ENCODE measurements around the gene EPS8.

The EPS8 gene

GRCh38 chr12:15599266-15600037, 189.7 kb downstream of the EPS8 start:
- TF ChIP-seq GATA3 (IDR thresholded peaks at IDR 0.05; ENCODE audit: low read depth, low read length), result no peak
- no peak for TF ChIP-seq GATA2 (IDR thresholded peaks at IDR 0.05; ENCODE audit: low read depth, low read length)

- TF ChIP-seq GATA3 (IDR thresholded peaks at IDR 0.05; ENCODE audit: low read depth, low read length) (no peak), GATA2 (IDR thresholded peaks at IDR 0.05; ENCODE audit: low read depth, low read length) (no peak)
Observed at GRCh38 chr12:15597125-15597830, 191.9 kb downstream of the EPS8 start.

GRCh38 chr12:15596174-15596573, 193.0 kb downstream of the EPS8 start:
- TF ChIP-seq GATA3 (IDR thresholded peaks at IDR 0.05; ENCODE audit: low read depth, low read length) (no peak), GATA2 (IDR thresholded peaks at IDR 0.05; ENCODE audit: low read depth, low read length) (no peak)

- TF ChIP-seq GATA3 (IDR thresholded peaks at IDR 0.05; ENCODE audit: low read depth, low read length), result no peak
- TF ChIP-seq GATA2 (IDR thresholded peaks at IDR 0.05; ENCODE audit: low read depth, low read length), result no peak
Observed at GRCh38 chr12:15592934-15593333, 196.3 kb downstream of the EPS8 start.

DNA sequence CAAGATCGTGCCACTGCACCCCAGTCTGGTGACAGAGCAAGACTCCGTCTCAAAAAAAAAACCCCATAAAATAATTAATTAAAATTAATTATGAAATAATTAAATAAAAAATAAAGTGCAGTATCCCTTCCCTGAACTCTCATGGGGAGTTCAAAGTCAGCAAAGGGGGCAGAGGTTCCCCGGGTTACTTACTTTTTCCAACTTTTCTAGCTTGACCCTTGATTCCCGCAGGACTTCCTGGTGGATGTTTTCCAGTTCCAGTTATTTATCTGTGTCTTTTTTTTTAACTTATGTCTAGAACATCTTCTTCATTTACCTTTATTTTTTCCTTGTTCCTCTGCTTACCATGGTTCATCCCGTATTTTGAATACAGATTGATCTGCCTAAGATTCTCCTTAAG, 197.4 kb downstream of the EPS8 start:
- TF ChIP-seq GATA2 (IDR thresholded peaks at IDR 0.05; ENCODE audit: low read depth, low read length) (no peak), GATA3 (IDR thresholded peaks at IDR 0.05; ENCODE audit: low read depth, low read length) (no peak)

GRCh38 chr12:15590180-15590826, 198.9 kb downstream of the EPS8 start:
- TF ChIP-seq GATA2 (IDR thresholded peaks at IDR 0.05; ENCODE audit: low read depth, low read length) (no peak), GATA3 (IDR thresholded peaks at IDR 0.05; ENCODE audit: low read depth, low read length) (no peak)

GRCh38 chr12:15589328-15590032, 199.7 kb downstream of the EPS8 start:
- TF ChIP-seq GATA2 (IDR thresholded peaks at IDR 0.05; ENCODE audit: low read depth, low read length), result no peak
- no peak for TF ChIP-seq GATA3 (IDR thresholded peaks at IDR 0.05; ENCODE audit: low read depth, low read length)

- TF ChIP-seq GATA2 (IDR thresholded peaks at IDR 0.05; ENCODE audit: low read depth, low read length) (no peak), GATA3 (IDR thresholded peaks at IDR 0.05; ENCODE audit: low read depth, low read length) (no peak)
Observed at GRCh38 chr12:15584366-15585041, 204.7 kb downstream of the EPS8 start.

DNA sequence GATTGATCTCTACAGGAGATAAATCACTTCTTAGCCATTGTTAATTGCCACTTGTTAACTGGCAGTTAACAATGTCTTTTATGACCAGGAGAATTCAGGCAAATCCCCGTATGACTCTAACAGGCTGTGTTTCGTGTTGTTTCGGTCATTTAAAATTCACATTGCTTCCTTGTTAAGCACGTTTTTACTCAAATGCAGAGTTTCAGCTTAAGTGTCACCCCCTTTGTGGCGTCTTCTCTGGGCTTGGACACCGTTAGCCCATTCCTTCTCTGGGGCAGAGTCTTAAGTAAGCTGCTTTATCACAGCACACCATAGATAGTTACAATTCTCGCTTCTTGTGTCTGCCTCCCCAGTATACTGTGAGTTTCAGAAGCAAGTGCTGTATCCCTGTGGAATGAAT, 205.4 kb downstream of the EPS8 start:
- TF ChIP-seq GATA2 (IDR thresholded peaks at IDR 0.05; ENCODE audit: low read depth, low read length), result no peak
- no peak for TF ChIP-seq GATA3 (IDR thresholded peaks at IDR 0.05; ENCODE audit: low read depth, low read length)

- no peak for TF ChIP-seq GATA3 (IDR thresholded peaks at IDR 0.05; ENCODE audit: low read depth, low read length)
- TF ChIP-seq GATA2 (IDR thresholded peaks at IDR 0.05; ENCODE audit: low read depth, low read length), result no peak
Observed at GRCh38 chr12:15581006-15581405, 208.2 kb downstream of the EPS8 start.

DNA sequence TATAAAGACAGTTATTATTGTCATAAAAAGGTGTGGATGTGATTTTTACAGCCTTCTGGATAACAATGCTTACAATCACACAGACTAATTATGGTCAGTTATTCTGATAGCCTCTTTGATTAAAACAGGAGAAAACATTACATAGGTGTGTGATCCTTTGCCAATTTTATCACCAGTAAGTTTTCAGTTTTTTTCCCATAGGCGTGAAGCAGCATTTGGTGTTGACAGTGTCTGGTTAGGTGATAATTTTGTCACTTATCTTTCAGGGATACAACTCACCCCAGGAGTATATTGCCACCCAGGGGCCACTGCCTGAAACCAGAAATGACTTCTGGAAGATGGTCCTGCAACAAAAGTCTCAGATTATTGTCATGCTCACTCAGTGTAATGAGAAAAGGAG, 208.8 kb downstream of the EPS8 start:
- TF ChIP-seq GATA3 (IDR thresholded peaks at IDR 0.05; ENCODE audit: low read depth, low read length), result no peak
- TF ChIP-seq GATA2 (IDR thresholded peaks at IDR 0.05; ENCODE audit: low read depth, low read length), result no peak

DNA sequence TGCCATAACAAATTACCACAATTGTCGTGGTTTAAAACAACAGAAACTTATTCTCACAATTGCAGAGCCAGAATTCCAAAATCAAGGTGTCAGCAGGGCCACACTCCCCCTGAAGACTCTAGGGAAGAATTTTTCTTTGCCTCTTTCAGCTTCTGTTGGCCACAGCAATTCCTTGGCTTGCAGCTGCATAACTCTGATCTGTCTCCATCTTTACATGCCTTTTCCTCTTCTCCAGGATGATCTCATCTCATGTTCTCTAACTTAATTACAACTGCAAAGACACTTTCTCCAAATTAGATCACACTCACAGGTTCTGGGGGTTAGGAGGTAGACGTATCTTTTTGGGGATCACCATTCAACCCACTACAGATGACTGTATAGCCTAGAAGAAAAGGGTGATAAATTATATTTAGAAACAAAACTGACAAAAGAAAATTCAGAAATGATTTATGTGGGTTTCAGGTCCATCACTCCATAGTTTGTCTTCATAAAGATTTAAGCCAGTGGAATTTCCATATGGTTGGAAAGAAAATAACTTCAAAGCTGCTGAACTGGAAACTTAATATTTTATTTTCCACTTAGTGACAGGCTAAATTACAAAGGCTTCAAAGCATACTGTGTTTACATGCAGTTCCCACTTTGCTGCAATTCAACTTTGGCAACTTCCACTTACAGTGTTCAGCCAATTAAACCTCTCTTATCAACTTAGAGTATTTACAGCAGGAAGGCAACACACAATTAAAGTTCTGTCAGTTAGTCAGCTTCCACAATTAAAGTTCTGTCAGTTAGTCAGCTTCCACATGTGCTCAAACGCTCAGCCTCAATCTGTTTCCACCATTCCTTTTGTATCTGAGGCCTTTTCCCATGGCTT, 213.3 kb downstream of the EPS8 start:
- no peak for TF ChIP-seq GATA2 (IDR thresholded peaks at IDR 0.05; ENCODE audit: low read depth, low read length)
- no peak for TF ChIP-seq GATA3 (IDR thresholded peaks at IDR 0.05; ENCODE audit: low read depth, low read length)

DNA sequence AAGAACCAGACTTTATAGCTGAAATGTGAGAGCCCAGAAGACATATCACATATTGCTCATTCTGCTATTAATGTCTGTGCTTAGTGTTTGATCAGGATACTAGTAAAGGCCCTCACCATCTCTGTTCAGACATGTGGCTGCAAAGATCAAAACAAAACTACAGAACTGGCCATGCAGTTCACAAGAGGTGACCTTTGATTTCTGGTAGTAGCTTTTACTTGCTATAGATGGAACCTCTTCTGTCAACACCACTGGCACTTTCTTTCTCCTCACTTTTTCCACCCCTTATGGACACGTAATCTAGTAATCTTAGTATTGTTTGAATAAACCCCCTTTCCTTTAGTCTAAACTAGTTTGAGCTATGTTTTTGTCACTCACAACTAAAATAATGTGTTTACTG, 214.8 kb downstream of the EPS8 start:
- TF ChIP-seq GATA2 (IDR thresholded peaks at IDR 0.05; ENCODE audit: low read depth, low read length), result no peak
- TF ChIP-seq GATA3 (IDR thresholded peaks at IDR 0.05; ENCODE audit: low read depth, low read length), result no peak

Data from SH-SY5Y (cell line).